GM19395 (cell line): ENCODE data around the gene ZNF398.

ENCODE experiments used
- ATAC-seq: cut with Tn5 transposase; IDR thresholded peaks from one replicate; pipeline ENCODE4 v1.9.1; 2021; ENCODE audit warnings: mild to moderate bottlenecking, moderate library complexity; ENCODE audit not compliant: unreplicated experiment

The ZNF398 gene

GRCh38 chr7:149147752-149148653, 750 bp downstream of the ZNF398 start:
- peak; percentile 44 for ATAC-seq

GRCh38 chr7:149150981-149151380, 3.7 kb downstream of the ZNF398 start:
- ATAC-seq, result no peak

GRCh38 chr7:149153346-149153745, 6.1 kb downstream of the ZNF398 start:
- ATAC-seq, result no peak

GRCh38 chr7:149154056-149154455, 6.8 kb downstream of the ZNF398 start:
- no peak for ATAC-seq

- ATAC-seq, result no peak
These were observed 9.6 kb downstream of the ZNF398 start for GRCh38 chr7:149156898-149157297.

- no peak for ATAC-seq
These were observed 14.1 kb downstream of the ZNF398 start for GRCh38 chr7:149161241-149161848.

GRCh38 chr7:149166142-149166541, 18.9 kb downstream of the ZNF398 start:
- no peak for ATAC-seq

GRCh38 chr7:149166630-149167352, 19.5 kb downstream of the ZNF398 start:
- ATAC-seq, result no peak

- no peak for ATAC-seq
These were observed 24.8 kb downstream of the ZNF398 start for GRCh38 chr7:149171892-149172533.

GRCh38 chr7:149172534-149172920, 25.3 kb downstream of the ZNF398 start:
- no peak for ATAC-seq

GRCh38 chr7:149175150-149175549, 27.9 kb downstream of the ZNF398 start:
- no peak for ATAC-seq

GRCh38 chr7:149179241-149179640, 32.0 kb downstream of the ZNF398 start:
- no peak for ATAC-seq

GRCh38 chr7:149180722-149181449, 33.6 kb downstream of the ZNF398 start:
- no peak for ATAC-seq

- ATAC-seq, result no peak
These were observed 34.2 kb downstream of the ZNF398 start for GRCh38 chr7:149181450-149181790.

GRCh38 chr7:149184274-149184673, 37.0 kb downstream of the ZNF398 start:
- no peak for ATAC-seq

GRCh38 chr7:149188213-149188612, 41.0 kb downstream of the ZNF398 start:
- no peak for ATAC-seq

GRCh38 chr7:149188637-149189259, 41.5 kb downstream of the ZNF398 start:
- ATAC-seq, result no peak

- no peak for ATAC-seq
These were observed 44.6 kb downstream of the ZNF398 start for GRCh38 chr7:149191851-149192250.

- no peak for ATAC-seq
These were observed 47.5 kb downstream of the ZNF398 start for GRCh38 chr7:149194799-149195179.
